ENCODE data around the gene SCNN1G. TPM values are rescaled to one million over a fixed set of nuclear protein-coding genes. Genes with fewer than 3 reads are reported as not detected.
"Not testable (repeated sequence)": the region's sequence is repeated elsewhere in the genome, so short reads cannot be mapped to it uniquely, and the experiment has no call there.

SCNN1G gene
- total and polyA plus RNA-seq, 2 of the 4 experiments (the other 2 are of a cell fraction) = not detected

DNA sequence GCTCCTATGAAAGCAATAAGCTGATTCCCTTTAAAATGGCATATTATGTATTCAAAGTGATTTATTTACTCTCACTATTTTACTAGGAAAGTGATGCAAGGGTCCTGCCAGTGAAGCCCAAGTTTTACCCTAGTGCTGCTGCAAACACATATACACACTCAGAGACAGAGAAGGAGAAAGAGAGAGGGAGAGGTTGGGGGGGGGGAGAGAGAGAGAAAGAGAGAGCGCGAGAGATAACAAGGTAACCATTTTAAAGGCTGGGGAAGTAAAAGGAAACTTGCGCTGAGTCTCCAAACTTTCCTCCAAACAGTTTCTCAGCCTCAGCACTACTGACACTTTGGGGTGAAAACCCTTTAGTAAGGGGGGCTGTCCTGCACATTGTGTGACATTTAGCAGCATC is 39.2 kb upstream of the SCNN1G start:
- Histone ChIP-seq H2BK120ac (ENCODE audit: low read depth, low read length) (no peak overlapping the region), H4K5ac (ENCODE audit: low read depth, low read length) (no peak overlapping the region), H2AK5ac (ENCODE audit: low read depth, low read length) (no peak overlapping the region), H3K36me3 (ENCODE audit: control insufficient read depth, insufficient read depth, low read length) (no peaks in the 10 kb centered on the region), H2BK15ac (ENCODE audit: low read depth, low read length) (no peak overlapping the region), H3K79me1 (ENCODE audit: low read depth in 1 of 2, low read length in 2 of 2) (peaks cover 41 to 61% of the 10 kb centered on the region in 2 experiments), H3K9me1 (ENCODE audit: insufficient read depth, low read length) (peaks cover 7% of the 10 kb centered on the region), H2AK9ac (replicated peaks; ENCODE audit: low read depth, low read length, poor library complexity) (no peak overlapping the region), H2AFZ (replicated peaks; ENCODE audit: low read length, poor library complexity) (no peak overlapping the region), H3K23ac (ENCODE audit: low read depth, low read length) (no peak overlapping the region), H3K56ac (ENCODE audit: extremely low read depth, insufficient read depth, low read length) (no peak overlapping the region), H3K4ac (ENCODE audit: low read depth, low read length) (no peak overlapping the region), H3K4me3 (ENCODE audit: insufficient read depth, low read depth, low read length) (no peak overlapping the region), H3K14ac (replicated peaks; ENCODE audit: low read depth, low read length) (no peak overlapping the region), H3K4me1 (ENCODE audit: control insufficient read depth, insufficient read depth, low read length) (peaks cover 8% of the 10 kb centered on the region), H4K20me1 (ENCODE audit: insufficient read depth, low read length) (peaks cover 32% of the 10 kb centered on the region), H3K18ac (ENCODE audit: low read depth, low read length) (no peak overlapping the region), H2BK5ac (ENCODE audit: low read depth, low read length, poor library complexity, severe bottlenecking) (no peak overlapping the region), H3K9me3 (ENCODE audit: control insufficient read depth, insufficient read depth, low read length) (no peaks in the 10 kb centered on the region), H4K91ac (ENCODE audit: insufficient read depth, low read depth, low read length) (no peak overlapping the region), H2BK20ac (ENCODE audit: low read depth, low read length) (no peak overlapping the region), H3K27ac (ENCODE audit: insufficient read depth, low read length) (no peak overlapping the region), H3K9ac (ENCODE audit: low read depth, low read length) (no peak overlapping the region), H4K8ac (ENCODE audit: low read depth in 2 of 2, low read length in 2 of 2) (no peak overlapping the region), H3K27me3 (ENCODE audit: control insufficient read depth, insufficient read depth, low read length) (no peaks in the 10 kb centered on the region), H3K4me2 (ENCODE audit: low read depth, low read length) (no peak overlapping the region)
- ChIA-PET POLR2A (ENCODE audit: unreplicated experiment) (no interaction called here), CTCF (no interaction called here)
- intact Hi-C loops (cut with micrococcal nuclease) (no loop called here), in situ Hi-C loops (cut with MboI; ENCODE audit: low sequenced_read_pairs) (no loop called here), dilution Hi-C loops (cut with HindIII; ENCODE audit: low sequenced_read_pairs, unreplicated experiment) (no loop called here)
- TF ChIP-seq RAD21 (IDR thresholded peaks at IDR 0.05; ENCODE audit: low read length) (no peak), SMC3 (IDR thresholded peaks at IDR 0.05; ENCODE audit: low read depth, low read length) (no peak)
- DNase-seq (no peak), ATAC-seq (ENCODE audit: low read depth) (no peak)
- no TSS peak for BruUV-seq (replicated peaks)
- no CpG with 5 or more reads among the region's 3 CpGs for WGBS, 2 experiments (ENCODE audit: extremely low coverage in 2 of 2, insufficient read length in 1 of 2)

DNA sequence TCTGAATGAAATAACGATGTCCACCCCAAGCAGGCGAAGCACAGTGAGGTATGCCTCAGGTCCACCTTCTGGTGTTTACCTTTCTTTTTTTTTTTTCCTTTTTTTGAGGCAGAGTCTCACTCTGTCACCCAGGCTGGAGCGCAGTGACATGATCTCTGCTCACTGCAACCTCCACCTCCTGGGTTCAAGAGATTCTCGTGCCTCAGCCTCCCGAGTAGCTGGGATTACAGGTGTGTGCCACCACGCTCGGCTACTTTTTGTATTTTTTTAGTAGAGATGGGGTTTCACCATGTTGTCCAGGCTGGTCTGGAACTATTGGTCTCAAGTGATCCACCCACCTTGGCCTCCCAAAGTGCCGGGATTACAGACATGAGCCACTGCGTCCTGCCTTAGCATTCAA is 38.2 kb upstream of the SCNN1G start:
- H3K18ac ChIP-seq (ENCODE audit: low read depth, low read length); H3K23ac ChIP-seq (ENCODE audit: low read depth, low read length); H4K91ac ChIP-seq (ENCODE audit: insufficient read depth, low read depth, low read length); H2AK9ac ChIP-seq (replicated peaks; ENCODE audit: low read depth, low read length, poor library complexity); ATAC-seq (ENCODE audit: low read depth); CTCF ChIA-PET; BruUV-seq (replicated peaks); H3K4me1 ChIP-seq (ENCODE audit: control insufficient read depth, insufficient read depth, low read length); H2AK5ac ChIP-seq (ENCODE audit: low read depth, low read length); H2BK15ac ChIP-seq (ENCODE audit: low read depth, low read length); POLR2A ChIA-PET (ENCODE audit: unreplicated experiment); H2BK120ac ChIP-seq (ENCODE audit: low read depth, low read length); dilution Hi-C loops (cut with HindIII; ENCODE audit: low sequenced_read_pairs, unreplicated experiment); H3K4ac ChIP-seq (ENCODE audit: low read depth, low read length); DNase-seq; intact Hi-C loops (cut with micrococcal nuclease); H2BK5ac ChIP-seq (ENCODE audit: low read depth, low read length, poor library complexity, severe bottlenecking); H3K36me3 ChIP-seq (ENCODE audit: control insufficient read depth, insufficient read depth, low read length); H3K9me3 ChIP-seq (ENCODE audit: control insufficient read depth, insufficient read depth, low read length); H3K4me2 ChIP-seq (ENCODE audit: low read depth, low read length); H2AFZ ChIP-seq (replicated peaks; ENCODE audit: low read length, poor library complexity); in situ Hi-C loops (cut with MboI; ENCODE audit: low sequenced_read_pairs); H3K14ac ChIP-seq (replicated peaks; ENCODE audit: low read depth, low read length); H3K27ac ChIP-seq (ENCODE audit: insufficient read depth, low read length); H3K27me3 ChIP-seq (ENCODE audit: control insufficient read depth, insufficient read depth, low read length); H4K5ac ChIP-seq (ENCODE audit: low read depth, low read length); H3K4me3 ChIP-seq (ENCODE audit: insufficient read depth, low read depth, low read length); H4K8ac ChIP-seq (ENCODE audit: low read depth in 2 of 2, low read length in 2 of 2); H2BK20ac ChIP-seq (ENCODE audit: low read depth, low read length); H3K56ac ChIP-seq (ENCODE audit: extremely low read depth, insufficient read depth, low read length); H3K9me1 ChIP-seq (ENCODE audit: insufficient read depth, low read length); H3K9ac ChIP-seq (ENCODE audit: low read depth, low read length): not testable (repeated sequence)
- 100% methylated on average over 1 of the region's 9 CpGs; no CpG with 5 or more reads in 1 of the 2 experiments for WGBS, 2 experiments (ENCODE audit: extremely low coverage in 2 of 2, insufficient read length in 1 of 2)
- peaks cover 38 to 58% of the 10 kb centered on the region in 2 experiments for H3K79me1 ChIP-seq (ENCODE audit: low read depth in 1 of 2, low read length in 2 of 2)
- H4K20me1 ChIP-seq (ENCODE audit: insufficient read depth, low read length) = peaks cover 32% of the 10 kb centered on the region

Data from IMR-90 (cell line).